CD4-positive, alpha-beta T cell treated with Interleukin-10 for 1 hour (primary cell): Measurements from ENCODE around the gene FBLN5.
A peak's percentile ranks its signal among the peaks of the same experiment; 100 is the strongest.
"Not testable (repeated sequence)": the region's sequence is repeated elsewhere in the genome, so short reads cannot be mapped to it uniquely, and the experiment has no call there.

ENCODE experiments used
- DNase-seq: peaks from one replicate; pipeline ENCODE4 v3.0.0-alpha.2; 2020

The FBLN5 gene

GRCh38 chr14:91857614-91858013 is 89.9 kb downstream of the FBLN5 start:
- DNase-seq, result no peak

GRCh38 chr14:91854327-91854934 is 93.1 kb downstream of the FBLN5 start:
- DNase-seq, result no peak

- DNase-seq, result no peak
These were observed 95.9 kb downstream of the FBLN5 start for GRCh38 chr14:91851563-91851962.

- no peak for DNase-seq
These were observed 98.9 kb downstream of the FBLN5 start for GRCh38 chr14:91848504-91849001.

- DNase-seq, result no peak
These were observed 99.8 kb downstream of the FBLN5 start for GRCh38 chr14:91847693-91848092.

- DNase-seq, result no peak
These were observed 101.8 kb downstream of the FBLN5 start for GRCh38 chr14:91845652-91846051.

GRCh38 chr14:91845056-91845455 is 102.4 kb downstream of the FBLN5 start:
- not testable (repeated sequence) for DNase-seq

- DNase-seq, result no peak
These were observed 103.5 kb downstream of the FBLN5 start for GRCh38 chr14:91844029-91844428.

- no peak for DNase-seq
These were observed 104.1 kb downstream of the FBLN5 start for GRCh38 chr14:91843437-91843836.

- no peak for DNase-seq
These were observed 106.4 kb downstream of the FBLN5 start for GRCh38 chr14:91841065-91841464.

GRCh38 chr14:91839749-91840148 is 107.7 kb downstream of the FBLN5 start:
- peak; percentile 21 for DNase-seq

- DNase-seq, result no peak
These were observed 110.4 kb downstream of the FBLN5 start for GRCh38 chr14:91837076-91837475.

- peak; percentile 85 for DNase-seq
These were observed 111.3 kb downstream of the FBLN5 start for GRCh38 chr14:91835920-91836843.

- peak; percentile 44 for DNase-seq
These were observed 112.1 kb downstream of the FBLN5 start for GRCh38 chr14:91835197-91835919.

GRCh38 chr14:91834571-91834970 is 112.9 kb downstream of the FBLN5 start:
- DNase-seq, result no peak

GRCh38 chr14:91831337-91831736 is 116.2 kb downstream of the FBLN5 start:
- DNase-seq, result no peak

GRCh38 chr14:91830777-91831176 is 116.7 kb downstream of the FBLN5 start:
- no peak for DNase-seq

- DNase-seq, result no peak
These were observed 118.0 kb downstream of the FBLN5 start for GRCh38 chr14:91829511-91829910.

- no peak for DNase-seq
These were observed 119.7 kb downstream of the FBLN5 start for GRCh38 chr14:91827746-91828145.
